ENCODE measurements around the gene LPP.

LPP gene

GRCh38 chr3:188365184-188365583, 211.2 kb downstream of the LPP start:
- TF ChIP-seq CTCF (conservative IDR thresholded peaks at IDR 0.05; ENCODE audit: low read depth), result no peak
- ChIA-PET CTCF (interaction anchor here (0.6 kb wide), 1 partner anchor 62 kb away, joined by 3 read pairs; no protein-coding TSS in a partner anchor), POLR2A (ENCODE audit: low non-redundant PET) (no interaction called here)
- no peak for DNase-seq (ENCODE audit: low spot score)
- no peak overlapping the region for H3K27ac ChIP-seq

- DNase-seq (ENCODE audit: low spot score), result no peak
- no peak overlapping the region for H3K27ac ChIP-seq
- POLR2A ChIA-PET (ENCODE audit: low non-redundant PET), result no interaction called here
- CTCF ChIA-PET, result no interaction called here
- TF ChIP-seq CTCF (conservative IDR thresholded peaks at IDR 0.05; ENCODE audit: low read depth), result no peak
These were observed 212.2 kb downstream of the LPP start for GRCh38 chr3:188365988-188366698.

GRCh38 chr3:188367678-188368077, 213.7 kb downstream of the LPP start:
- no peak for TF ChIP-seq CTCF (conservative IDR thresholded peaks at IDR 0.05; ENCODE audit: low read depth)
- H3K27ac ChIP-seq, result no peak overlapping the region
- ChIA-PET CTCF (no interaction called here), POLR2A (ENCODE audit: low non-redundant PET) (no interaction called here)
- DNase-seq (ENCODE audit: low spot score), result no peak

- CTCF ChIA-PET, result no interaction called here
- no peak overlapping the region for H3K27ac ChIP-seq
- no peak for DNase-seq (ENCODE audit: low spot score)
These were observed 215.6 kb downstream of the LPP start for GRCh38 chr3:188369526-188369925.

GRCh38 chr3:188370081-188370830, 216.3 kb downstream of the LPP start:
- POLR2A ChIA-PET (ENCODE audit: low non-redundant PET), result no interaction called here
- CTCF ChIA-PET, result no interaction called here
- DNase-seq (ENCODE audit: low spot score), result peak; percentile 20
- no peak for TF ChIP-seq CTCF (conservative IDR thresholded peaks at IDR 0.05; ENCODE audit: low read depth)
- H3K27ac ChIP-seq, result no peak overlapping the region

More at GRCh38 chr3:188369526-188369925, 215.6 kb downstream of the LPP start:
- POLR2A ChIA-PET (ENCODE audit: low non-redundant PET), result no interaction called here
- TF ChIP-seq CTCF (conservative IDR thresholded peaks at IDR 0.05; ENCODE audit: low read depth), result no peak

- ChIA-PET POLR2A (ENCODE audit: low non-redundant PET) (no interaction called here), CTCF (interaction anchor here (0.7 to 0.8 kb wide), 2 partner anchors 27 to 58 kb away, joined by 3 to 4 read pairs; no protein-coding TSS in a partner anchor)
- no peak overlapping the region for H3K27ac ChIP-seq
- no peak for TF ChIP-seq CTCF (conservative IDR thresholded peaks at IDR 0.05; ENCODE audit: low read depth)
- DNase-seq (ENCODE audit: low spot score), result no peak
These were observed 224.8 kb downstream of the LPP start for GRCh38 chr3:188378786-188379185.
